ENCODE results near the gene SLC7A4.

Gene SLC7A4

DNA sequence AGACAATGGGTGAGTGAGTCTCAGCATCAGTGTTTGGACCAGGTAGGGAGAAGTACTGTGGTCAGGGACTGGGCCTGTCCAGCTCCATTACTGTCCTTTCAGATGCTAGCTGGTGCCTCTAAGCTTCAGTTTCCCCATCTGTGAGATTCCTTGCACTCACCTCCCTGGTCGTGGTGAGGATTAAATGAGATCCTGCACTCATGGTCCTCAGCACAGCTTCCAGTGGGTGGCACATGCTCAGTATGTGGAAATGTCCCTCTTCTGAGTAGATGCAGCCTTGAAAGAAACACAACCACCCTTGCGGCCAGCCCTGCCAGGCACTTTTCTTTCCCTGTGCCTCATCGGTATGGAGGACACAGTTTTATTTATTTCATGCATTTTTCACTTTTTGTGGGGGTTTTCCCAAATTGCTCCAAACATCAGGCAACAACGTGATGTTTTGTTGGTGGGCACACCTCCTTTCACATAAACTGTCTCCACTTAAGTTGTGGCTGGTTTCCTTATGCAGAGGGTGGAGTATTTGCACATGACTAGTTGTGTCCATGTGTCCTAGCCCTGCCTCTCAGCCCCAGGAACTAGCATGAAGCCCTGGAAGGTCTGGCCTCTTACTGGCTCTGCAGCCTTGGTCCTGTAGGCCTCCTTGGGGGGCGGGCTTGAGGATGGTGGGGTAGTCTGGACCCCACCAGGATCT, 49.1 kb downstream of the SLC7A4 start:
- no peak for DNase-seq (ENCODE audit: low read depth in 3 of 3)

DNA sequence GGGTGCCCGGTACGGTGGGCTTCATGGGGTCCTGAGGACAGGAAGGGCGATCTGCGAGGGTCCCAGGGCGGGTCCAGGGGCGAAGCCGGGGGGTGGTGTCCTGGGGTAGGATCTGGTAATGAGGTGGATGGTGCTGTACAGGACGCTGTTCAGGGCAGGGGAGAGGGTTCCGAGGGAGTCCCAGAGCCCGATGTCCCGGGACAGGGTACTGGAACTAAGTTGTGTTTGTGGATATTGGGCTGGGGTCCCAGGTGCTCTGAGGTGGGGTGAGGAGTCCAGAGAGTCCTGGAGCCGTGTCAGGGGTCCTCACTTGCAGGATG, 49.8 kb downstream of the SLC7A4 start:
- DNase-seq (ENCODE audit: low read depth in 3 of 3): no peak

DNA sequence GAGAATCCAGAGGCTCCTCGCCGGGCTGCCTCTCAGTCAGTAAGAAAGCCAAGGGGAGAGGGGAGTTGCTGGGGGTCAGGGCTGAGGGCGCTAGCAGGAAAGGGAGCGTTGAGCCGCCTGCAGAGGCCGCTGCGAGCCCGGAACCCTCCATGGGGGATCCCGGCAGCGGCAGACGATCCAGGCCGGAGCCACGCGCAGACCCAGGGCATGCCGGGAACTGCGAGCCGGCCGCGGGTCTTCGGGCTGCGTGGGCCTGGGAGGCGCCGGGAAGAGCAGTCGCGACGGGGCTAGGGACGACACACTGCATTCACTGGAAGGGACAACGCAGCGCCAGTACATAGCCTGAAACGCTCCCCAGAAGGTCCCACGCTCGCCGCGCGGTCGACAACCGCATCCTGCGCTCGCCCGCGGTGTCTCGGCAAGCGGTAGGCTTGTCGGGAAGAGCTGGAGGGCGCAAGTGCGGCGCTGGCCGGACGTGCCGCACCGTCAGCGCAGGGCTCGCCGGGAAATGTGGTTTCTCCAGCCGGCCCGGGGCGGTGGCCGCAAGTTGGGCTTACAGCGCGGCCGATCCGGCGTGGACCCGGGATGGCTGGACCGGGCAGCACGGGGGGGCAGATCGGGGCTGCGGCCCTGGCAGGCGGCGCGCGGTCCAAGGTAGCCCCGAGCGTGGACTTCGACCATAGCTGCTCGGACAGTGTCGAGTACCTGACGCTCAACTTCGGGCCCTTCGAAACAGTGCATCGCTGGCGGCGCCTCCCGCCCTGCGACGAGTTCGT, 50.4 kb downstream of the SLC7A4 start, which contains the start of gene LZTR1:
TSS of gene LZTR1 (plus strand) at position 511 of the 776 bp plus-strand sequence. CDS start at position 586, 75 bp downstream.
- peak; percentile 43 to 58 (median 53) for DNase-seq (ENCODE audit: low read depth in 3 of 3)

DNA sequence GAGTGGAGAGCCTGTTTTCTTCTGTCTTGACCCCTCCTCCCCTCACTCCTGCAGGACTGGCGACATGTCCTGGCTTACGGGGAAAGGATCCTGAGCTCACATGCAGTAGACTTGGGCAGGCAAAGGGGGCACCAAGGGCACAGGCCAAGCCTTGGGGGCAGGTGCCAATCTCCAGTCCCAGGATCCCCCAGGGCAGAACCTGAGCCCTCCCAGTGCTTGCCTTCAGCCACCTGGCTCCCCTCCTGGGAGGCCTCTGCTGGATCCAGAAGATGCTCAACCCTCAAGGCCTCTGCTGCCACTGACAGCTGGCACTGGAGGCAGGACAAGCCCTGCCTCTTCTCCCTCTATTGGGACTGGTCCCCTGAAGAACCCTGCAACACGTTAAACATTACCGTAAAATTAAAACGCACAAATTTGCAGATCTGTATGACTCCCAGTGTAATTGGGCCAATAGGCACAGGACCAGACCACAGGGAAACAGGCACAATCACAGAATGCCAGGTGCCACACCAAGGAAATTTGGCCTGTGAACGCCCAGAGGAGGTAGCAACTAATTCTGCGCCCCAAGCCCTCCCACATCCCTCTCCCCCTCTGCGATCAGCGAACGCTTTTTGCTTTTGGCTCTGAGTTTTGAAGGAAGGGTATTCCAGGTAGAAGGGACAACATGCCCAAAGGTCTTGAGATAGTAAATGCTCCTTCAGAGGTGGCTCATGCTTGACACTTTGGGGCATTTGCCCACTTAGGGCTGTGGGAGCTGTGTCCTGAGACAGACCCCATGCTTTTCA, 51.2 kb downstream of the SLC7A4 start:
- DNase-seq (ENCODE audit: low read depth in 3 of 3): no peak

DNA sequence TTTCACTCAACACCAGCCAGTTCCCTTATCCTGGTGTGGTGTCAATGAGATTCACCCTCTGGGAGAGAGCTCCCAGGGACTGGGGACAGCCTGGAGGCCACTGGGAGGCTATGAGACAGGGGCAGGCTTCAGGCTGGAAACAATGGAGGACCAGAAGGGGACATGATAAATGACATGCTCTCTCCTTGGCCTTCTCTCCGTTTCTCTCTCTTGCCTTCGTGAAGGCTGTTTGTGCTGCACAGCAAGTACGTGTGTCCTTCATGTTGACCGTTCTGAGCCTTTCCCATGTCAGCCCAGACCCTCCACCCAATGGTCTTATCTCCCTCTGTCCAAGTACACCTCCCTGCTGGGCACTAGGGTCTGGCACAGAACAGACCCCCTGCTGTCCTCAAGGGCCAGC, 51.8 kb downstream of the SLC7A4 start:
- no peak for DNase-seq (ENCODE audit: low read depth in 3 of 3)

DNA sequence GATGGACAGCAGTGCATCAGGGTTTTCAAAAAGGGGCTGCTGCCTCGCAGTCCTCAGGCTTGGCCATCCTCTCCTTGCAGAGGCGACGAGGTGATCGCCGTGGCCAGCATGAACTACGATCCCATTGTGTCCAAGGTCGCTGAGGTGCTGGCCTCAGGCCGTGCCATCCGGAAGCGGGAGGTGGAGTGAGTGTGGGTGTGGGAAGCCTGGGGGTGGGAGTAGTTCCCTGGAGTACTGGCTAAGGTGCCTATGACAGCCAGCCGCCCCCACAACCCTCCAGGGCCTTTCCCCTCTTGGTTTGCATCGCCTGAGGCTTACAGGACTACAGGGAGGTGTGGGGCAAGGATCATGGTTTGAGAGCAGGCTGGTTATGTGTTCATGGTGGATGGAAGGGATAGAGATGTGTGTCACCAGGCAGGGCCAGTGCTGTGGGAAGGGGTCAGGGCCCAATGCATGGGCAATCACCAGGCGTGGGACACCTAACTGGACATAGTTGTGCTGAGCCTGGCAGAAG, 52.4 kb downstream of the SLC7A4 start:
- no peak for DNase-seq (ENCODE audit: low read depth in 3 of 3)

DNA sequence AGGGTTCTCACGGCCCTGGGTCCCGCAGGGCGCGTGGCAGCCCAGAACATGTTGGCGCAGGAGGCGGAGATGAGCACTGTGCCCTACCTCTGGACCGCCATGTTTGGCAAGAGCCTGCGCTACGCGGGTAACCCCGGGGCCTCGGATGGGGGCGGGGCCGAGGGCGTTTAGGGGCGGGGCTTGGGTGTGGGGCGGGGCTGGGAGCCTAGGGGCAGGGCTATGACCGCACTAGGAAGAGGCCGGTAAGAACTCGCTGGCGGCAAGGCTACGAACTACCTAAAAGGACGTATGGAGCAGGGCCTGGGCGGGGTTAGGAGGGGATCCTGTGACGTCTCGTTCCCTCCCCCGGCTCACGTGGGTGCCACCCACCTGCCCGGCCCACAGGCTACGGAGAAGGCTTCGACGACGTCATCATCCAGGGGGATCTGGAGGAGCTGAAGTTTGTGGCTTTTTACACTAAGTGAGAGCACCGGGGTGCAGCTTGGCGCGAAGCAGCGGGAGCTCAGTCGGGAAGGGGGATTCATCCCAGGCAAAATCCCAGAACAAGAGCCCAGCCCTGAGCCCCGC, 53.0 kb downstream of the SLC7A4 start:
- peak; percentile 39 to 68 (median 57) for DNase-seq (ENCODE audit: low read depth in 3 of 3)

Data from stimulated activated CD4-positive, alpha-beta T cell treated with anti-CD3 and anti-CD28 coated beads, TNF-alpha, amount 100 ng/mL, for 48 hours (primary cell).